ENCODE measurements around the gene CXCL1. TPM values are rescaled to one million over a fixed set of nuclear protein-coding genes. Genes with fewer than 3 reads are reported as not detected.

Gene CXCL1
- total RNA-seq (2014; rRNA removed; shearing (Covaris generic)), result 0.23 TPM in 1 of 2 replicates, not detected in the other

DNA sequence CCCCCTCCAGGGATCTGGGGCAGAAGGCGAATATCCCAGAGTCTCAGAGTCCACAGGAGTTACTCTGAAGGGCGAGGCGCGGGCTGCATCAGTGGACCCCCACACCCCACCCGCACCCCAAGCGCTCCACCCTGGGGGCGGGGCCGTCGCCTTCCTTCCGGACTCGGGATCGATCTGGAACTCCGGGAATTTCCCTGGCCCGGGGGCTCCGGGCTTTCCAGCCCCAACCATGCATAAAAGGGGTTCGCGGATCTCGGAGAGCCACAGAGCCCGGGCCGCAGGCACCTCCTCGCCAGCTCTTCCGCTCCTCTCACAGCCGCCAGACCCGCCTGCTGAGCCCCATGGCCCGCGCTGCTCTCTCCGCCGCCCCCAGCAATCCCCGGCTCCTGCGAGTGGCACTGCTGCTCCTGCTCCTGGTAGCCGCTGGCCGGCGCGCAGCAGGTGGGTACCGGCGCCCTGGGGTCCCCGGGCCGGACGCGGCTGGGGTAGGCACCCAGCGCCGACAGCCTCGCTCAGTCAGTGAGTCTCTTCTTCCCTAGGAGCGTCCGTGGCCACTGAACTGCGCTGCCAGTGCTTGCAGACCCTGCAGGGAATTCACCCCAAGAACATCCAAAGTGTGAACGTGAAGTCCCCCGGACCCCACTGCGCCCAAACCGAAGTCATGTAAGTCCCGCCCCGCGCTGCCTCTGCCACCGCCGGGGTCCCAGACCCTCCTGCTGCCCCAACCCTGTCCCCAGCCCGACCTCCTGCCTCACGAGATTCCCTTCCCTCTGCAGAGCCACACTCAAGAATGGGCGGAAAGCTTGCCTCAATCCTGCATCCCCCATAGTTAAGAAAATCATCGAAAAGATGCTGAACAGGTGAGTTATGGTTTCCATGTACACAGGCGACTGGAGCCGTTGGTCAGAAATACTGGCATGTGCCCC is at the start of gene CXCL1:
CXCL1 (plus strand) TSS at position 264 of the 926 bp plus-strand sequence; CDS start at position 342, 78 bp downstream.
- peak in 1 of 2 experiments; percentile 16 for DNase-seq
- H3K9me3 ChIP-seq (replicated peaks), result no peaks in the 10 kb centered on the region
- no peaks in the 10 kb centered on the region for H3K36me3 ChIP-seq
- no peaks in the 10 kb centered on the region for H3K27me3 ChIP-seq
- H3K4me1 ChIP-seq, result no peaks in the 10 kb centered on the region
- H3K27ac ChIP-seq, result no peak within 1 kb of the TSS
- H3K4me3 ChIP-seq, result peak within 1 kb of the TSS; percentile 47

GRCh38 chr4:73821325-73821724 is 47.9 kb upstream of the CXCL1 start:
- no peak overlapping the region for H3K27ac ChIP-seq
- peaks cover 16% of the 10 kb centered on the region for H3K4me1 ChIP-seq
- H3K27me3 ChIP-seq, result no peaks in the 10 kb centered on the region
- H3K9me3 ChIP-seq (replicated peaks), result no peaks in the 10 kb centered on the region
- H3K36me3 ChIP-seq, result no peaks in the 10 kb centered on the region
- no peak for DNase-seq
- H3K4me3 ChIP-seq, result no peak overlapping the region

DNA sequence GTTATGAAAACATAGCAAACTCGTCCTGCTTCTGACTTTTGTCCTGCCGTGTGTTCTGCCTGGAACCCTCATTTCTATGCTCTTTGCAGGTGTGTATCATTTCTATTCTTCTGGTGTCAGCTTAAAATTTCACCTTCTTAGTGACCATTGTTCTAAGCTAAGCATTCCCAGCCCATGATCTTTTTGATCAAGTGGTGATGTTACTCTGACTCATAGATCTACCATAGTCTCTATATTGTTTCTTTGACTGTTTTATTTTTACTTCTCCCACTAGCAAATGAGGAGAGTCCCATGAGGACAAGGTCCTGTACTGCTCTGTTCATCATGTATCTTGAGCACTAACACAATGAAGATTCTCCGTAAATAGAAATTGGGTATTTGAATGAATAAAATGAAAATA is 46.8 kb upstream of the CXCL1 start:
- Histone ChIP-seq H3K27me3 (no peaks in the 10 kb centered on the region), H3K36me3 (no peaks in the 10 kb centered on the region), H3K9me3 (replicated peaks) (0 out of 2 replicates have a peak, but pooled peaks cover 3% of the 10 kb centered on the region), H3K4me1 (peaks cover 6% of the 10 kb centered on the region), H3K27ac (no peak overlapping the region), H3K4me3 (no peak overlapping the region)
- no peak for DNase-seq

- Histone ChIP-seq H3K9me3 (replicated peaks) (0 out of 2 replicates have a peak, but pooled peaks cover 6% of the 10 kb centered on the region), H3K27me3 (no peaks in the 10 kb centered on the region), H3K4me1 (peaks cover under 1% of the 10 kb centered on the region; the same call in 1 of the 2 replicates), H3K4me3 (no peak overlapping the region), H3K27ac (no peak overlapping the region), H3K36me3 (no peaks in the 10 kb centered on the region)
- no peak for DNase-seq
These were observed 46.2 kb upstream of the CXCL1 start for GRCh38 chr4:73822812-73823504.

- no peak overlapping the region for H3K27ac ChIP-seq
- no peak for DNase-seq
- H3K4me1 ChIP-seq, result no peaks in the 10 kb centered on the region; the same call in 1 of the 2 replicates
- no peaks in the 10 kb centered on the region for H3K36me3 ChIP-seq
- no peak overlapping the region for H3K4me3 ChIP-seq
- H3K27me3 ChIP-seq, result no peaks in the 10 kb centered on the region
- 0 out of 2 replicates have a peak, but pooled peaks cover 6% of the 10 kb centered on the region for H3K9me3 ChIP-seq (replicated peaks)
These were observed 45.4 kb upstream of the CXCL1 start for GRCh38 chr4:73823760-73824159.

GRCh38 chr4:73828956-73829355 is 40.2 kb upstream of the CXCL1 start:
- peak in 1 of 2 experiments; percentile 60 for DNase-seq
- no peak overlapping the region for H3K27ac ChIP-seq
- 0 out of 2 replicates have a peak, but pooled peaks cover 6% of the 10 kb centered on the region for H3K9me3 ChIP-seq (replicated peaks)
- H3K4me3 ChIP-seq, result no peak overlapping the region
- no peaks in the 10 kb centered on the region for H3K27me3 ChIP-seq
- H3K36me3 ChIP-seq, result no peaks in the 10 kb centered on the region
- no peaks in the 10 kb centered on the region; the same call in 1 of the 2 replicates for H3K4me1 ChIP-seq

DNA sequence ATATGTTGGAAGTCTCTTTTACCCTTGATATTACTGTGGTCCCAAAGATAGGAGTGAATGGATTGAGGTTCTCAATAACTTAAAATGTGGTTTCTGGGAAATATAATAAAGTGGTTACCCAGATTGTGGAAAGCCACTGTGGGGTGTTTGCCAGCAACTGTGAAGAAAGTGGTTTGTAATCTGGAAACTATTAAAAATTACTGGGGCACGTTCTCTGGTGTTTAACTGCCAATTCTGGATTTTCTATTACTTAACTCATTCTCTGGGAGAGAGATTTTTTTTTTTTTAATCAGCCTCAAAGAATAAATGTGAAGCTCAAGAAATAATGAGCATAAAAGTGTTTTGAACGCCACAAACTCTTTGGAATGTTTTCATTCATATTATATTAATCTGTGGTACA is 37.6 kb upstream of the CXCL1 start:
- no peaks in the 10 kb centered on the region for H3K27me3 ChIP-seq
- no peak overlapping the region for H3K27ac ChIP-seq
- H3K4me1 ChIP-seq, result no peaks in the 10 kb centered on the region; the same call in 1 of the 2 replicates
- H3K36me3 ChIP-seq, result no peaks in the 10 kb centered on the region
- 0 out of 2 replicates have a peak, but pooled peaks cover 6% of the 10 kb centered on the region for H3K9me3 ChIP-seq (replicated peaks)
- DNase-seq, result no peak
- H3K4me3 ChIP-seq, result no peak overlapping the region

DNA sequence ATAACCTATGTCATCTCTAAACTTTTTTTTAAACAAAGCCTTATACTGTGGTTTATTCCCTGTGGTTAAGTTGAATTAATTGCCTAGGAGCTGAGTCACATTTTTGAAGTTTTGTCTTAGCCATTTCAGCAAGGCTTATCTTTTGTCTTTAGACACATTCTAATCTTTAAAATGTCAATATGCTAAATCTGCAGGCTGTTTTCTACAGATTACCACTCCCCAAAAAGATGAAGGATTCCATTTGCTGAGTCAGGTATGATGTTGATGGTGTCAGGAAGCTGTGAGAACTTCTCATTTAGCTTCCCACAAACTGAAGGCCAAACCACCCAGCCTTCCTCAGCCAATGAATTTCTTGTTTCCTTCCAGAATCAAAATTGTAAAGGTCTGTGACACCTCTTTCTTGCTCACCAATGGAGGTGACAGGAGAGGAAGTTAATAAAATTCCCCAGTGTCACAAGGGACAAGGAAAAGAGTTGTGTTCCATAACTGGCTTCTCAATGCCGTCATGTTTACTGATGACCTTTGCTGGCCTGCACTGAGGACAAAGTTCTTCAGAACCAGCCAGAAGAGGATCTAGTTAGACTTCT is 36.4 kb upstream of the CXCL1 start:
- no peaks in the 10 kb centered on the region; the same call in 1 of the 2 replicates for H3K4me1 ChIP-seq
- no peaks in the 10 kb centered on the region for H3K36me3 ChIP-seq
- H3K9me3 ChIP-seq (replicated peaks), result 0 out of 2 replicates have a peak, but pooled peaks cover 1% of the 10 kb centered on the region
- DNase-seq, result no peak
- H3K27ac ChIP-seq, result no peak overlapping the region
- H3K27me3 ChIP-seq, result no peaks in the 10 kb centered on the region
- H3K4me3 ChIP-seq, result no peak overlapping the region

- Histone ChIP-seq H3K36me3 (no peaks in the 10 kb centered on the region), H3K4me3 (peak within 1 kb of the TSS; percentile 27), H3K27me3 (no peaks in the 10 kb centered on the region), H3K9me3 (replicated peaks) (no peaks in the 10 kb centered on the region), H3K4me1 (no peaks in the 10 kb centered on the region), H3K27ac (no peak within 1 kb of the TSS)
- peak; percentile 13 to 29 for DNase-seq
These were observed 32.6 kb upstream of the CXCL1 start, which contains the start of gene CXCL6 for GRCh38 chr4:73836373-73837279. TSS of gene CXCL6 (plus strand) at chr4:73836678. CDS start at chr4:73836751, 73 bp downstream.

DNA sequence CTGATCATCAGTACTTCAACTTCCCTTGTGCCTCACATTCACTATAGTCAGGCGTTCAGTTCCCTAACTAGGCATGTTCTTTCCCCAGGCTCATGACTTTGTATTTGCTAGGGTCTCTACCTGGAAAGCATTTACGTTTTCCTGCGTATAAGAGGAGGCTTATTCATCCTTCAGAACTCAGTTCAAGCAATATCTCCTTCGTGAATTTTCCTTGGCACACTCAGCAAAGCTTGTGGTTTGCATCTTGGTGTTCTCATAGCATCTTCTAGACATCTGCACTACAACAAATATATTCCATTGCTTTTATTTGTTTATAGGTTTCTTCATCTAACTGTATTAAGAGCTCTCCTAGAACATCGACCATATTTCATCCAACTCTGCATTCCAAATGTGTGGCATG is 30.1 kb upstream of the CXCL1 start:
- Histone ChIP-seq H3K4me3 (no peak overlapping the region), H3K27me3 (no peaks in the 10 kb centered on the region), H3K9me3 (replicated peaks) (no peaks in the 10 kb centered on the region), H3K4me1 (no peaks in the 10 kb centered on the region), H3K27ac (no peak overlapping the region), H3K36me3 (no peaks in the 10 kb centered on the region)
- DNase-seq, result no peak

DNA sequence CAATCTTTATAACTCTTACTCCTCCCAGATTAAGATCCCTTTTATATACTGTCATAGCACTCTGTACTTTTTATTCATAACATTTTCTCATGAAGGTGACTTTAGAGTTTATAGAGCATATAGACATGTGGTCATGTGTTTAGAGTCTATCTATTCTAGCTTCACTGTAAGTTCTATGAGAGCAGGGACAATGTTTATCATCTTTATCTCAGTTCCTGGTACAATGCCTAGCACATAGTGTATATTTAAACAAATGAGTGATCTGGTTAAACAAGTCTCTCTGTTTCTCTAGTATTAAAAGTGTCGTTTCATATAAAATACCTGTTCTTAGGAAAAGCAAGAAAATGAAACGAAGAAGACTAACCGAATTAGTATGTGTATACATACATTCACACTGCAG is 29.5 kb upstream of the CXCL1 start:
- Histone ChIP-seq H3K36me3 (no peaks in the 10 kb centered on the region), H3K9me3 (replicated peaks) (no peaks in the 10 kb centered on the region), H3K4me1 (no peaks in the 10 kb centered on the region), H3K27ac (no peak overlapping the region), H3K27me3 (no peaks in the 10 kb centered on the region), H3K4me3 (no peak overlapping the region)
- DNase-seq, result no peak

GRCh38 chr4:73841243-73841925 is 27.8 kb upstream of the CXCL1 start:
- H3K27ac ChIP-seq, result no peak overlapping the region
- no peaks in the 10 kb centered on the region for H3K9me3 ChIP-seq (replicated peaks)
- no peaks in the 10 kb centered on the region; the same call in 1 of the 2 replicates for H3K27me3 ChIP-seq
- H3K36me3 ChIP-seq, result no peaks in the 10 kb centered on the region
- no peak overlapping the region for H3K4me3 ChIP-seq
- no peaks in the 10 kb centered on the region for H3K4me1 ChIP-seq
- DNase-seq, result no peak

DNA sequence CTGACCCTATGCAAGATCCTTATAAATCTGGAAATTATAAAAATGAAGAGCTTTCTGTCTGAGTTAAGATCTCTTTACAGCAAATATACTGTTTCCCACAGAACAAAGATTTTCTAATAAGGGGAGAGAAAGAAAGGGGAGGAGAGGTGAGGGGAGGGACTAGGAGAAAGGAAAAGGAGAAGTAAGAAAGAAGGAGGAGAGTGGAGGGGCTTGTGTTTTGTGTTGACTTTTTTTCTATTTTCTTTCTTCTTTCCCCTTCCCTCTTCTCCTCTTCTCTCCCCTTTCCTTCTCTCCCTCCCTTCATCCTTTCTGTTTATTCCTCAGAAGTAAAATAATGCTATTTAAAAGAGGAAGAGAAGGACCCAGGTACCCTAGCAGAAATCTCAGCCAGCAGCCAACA is 26.5 kb upstream of the CXCL1 start:
- H3K4me3 ChIP-seq, result no peak overlapping the region
- no peaks in the 10 kb centered on the region for H3K4me1 ChIP-seq
- H3K36me3 ChIP-seq, result no peaks in the 10 kb centered on the region
- no peak for DNase-seq
- no peaks in the 10 kb centered on the region for H3K9me3 ChIP-seq (replicated peaks)
- no peak overlapping the region for H3K27ac ChIP-seq
- H3K27me3 ChIP-seq, result no peaks in the 10 kb centered on the region; the same call in 1 of the 2 replicates

All from SJCRH30 (cell line).